Measurements from ENCODE around the gene MALL.
"Not testable (repeated sequence)": the region's sequence is repeated elsewhere in the genome, so short reads cannot be mapped to it uniquely, and the experiment has no call there.

Gene MALL

GRCh38 chr2:110049769-110050168, 65.9 kb downstream of the MALL start:
- DNase-seq (ENCODE audit: low spot score) = not testable (repeated sequence)

GRCh38 chr2:110048255-110049197, 67.1 kb downstream of the MALL start:
- not testable (repeated sequence) for DNase-seq (ENCODE audit: low spot score)

- not testable (repeated sequence) for DNase-seq (ENCODE audit: low spot score)
These were observed 68.4 kb downstream of the MALL start for GRCh38 chr2:110047225-110047624.

- DNase-seq (ENCODE audit: low spot score) = not testable (repeated sequence)
These were observed 73.5 kb downstream of the MALL start for GRCh38 chr2:110041941-110042660.

GRCh38 chr2:110037336-110037735, 78.3 kb downstream of the MALL start:
- DNase-seq (ENCODE audit: low spot score) = not testable (repeated sequence)

GRCh38 chr2:110035384-110035783, 80.2 kb downstream of the MALL start:
- not testable (repeated sequence) for DNase-seq (ENCODE audit: low spot score)

- DNase-seq (ENCODE audit: low spot score) = not testable (repeated sequence)
These were observed 80.7 kb downstream of the MALL start for GRCh38 chr2:110034935-110035334.
